GM21529 (cell line): ENCODE measurements around the gene GPR25.

Experiments
- ATAC-seq: cut with Tn5 transposase; IDR thresholded peaks from one replicate; pipeline ENCODE4 v1.9.1; 2021; ENCODE audit not compliant: unreplicated experiment

GPR25 gene

GRCh38 chr1:200894712-200895442, 22.1 kb downstream of the GPR25 start, which contains the start of gene INAVA:
Gene INAVA (plus strand): TSS chr1:200894900. CDS start chr1:200898401, 3,501 bp downstream.
- no peak for ATAC-seq

DNA sequence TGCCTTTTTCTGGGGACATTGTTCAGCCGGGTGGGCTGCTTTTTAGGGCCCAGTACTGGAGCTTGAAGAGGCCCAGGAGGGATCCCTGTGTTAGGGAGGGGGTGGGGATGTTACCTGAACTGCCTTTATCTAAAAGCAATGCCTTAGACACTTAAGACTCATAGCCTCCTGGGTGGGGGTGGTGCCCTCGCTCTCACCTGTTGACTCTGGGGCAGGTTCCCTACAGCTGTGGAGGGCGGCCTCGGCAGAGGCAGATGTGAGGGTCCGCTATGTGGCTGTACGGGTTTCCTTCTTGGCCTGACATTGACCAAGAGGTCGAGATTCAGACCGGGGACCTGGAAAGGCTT, 22.6 kb downstream of the GPR25 start:
- ATAC-seq, result no peak

DNA sequence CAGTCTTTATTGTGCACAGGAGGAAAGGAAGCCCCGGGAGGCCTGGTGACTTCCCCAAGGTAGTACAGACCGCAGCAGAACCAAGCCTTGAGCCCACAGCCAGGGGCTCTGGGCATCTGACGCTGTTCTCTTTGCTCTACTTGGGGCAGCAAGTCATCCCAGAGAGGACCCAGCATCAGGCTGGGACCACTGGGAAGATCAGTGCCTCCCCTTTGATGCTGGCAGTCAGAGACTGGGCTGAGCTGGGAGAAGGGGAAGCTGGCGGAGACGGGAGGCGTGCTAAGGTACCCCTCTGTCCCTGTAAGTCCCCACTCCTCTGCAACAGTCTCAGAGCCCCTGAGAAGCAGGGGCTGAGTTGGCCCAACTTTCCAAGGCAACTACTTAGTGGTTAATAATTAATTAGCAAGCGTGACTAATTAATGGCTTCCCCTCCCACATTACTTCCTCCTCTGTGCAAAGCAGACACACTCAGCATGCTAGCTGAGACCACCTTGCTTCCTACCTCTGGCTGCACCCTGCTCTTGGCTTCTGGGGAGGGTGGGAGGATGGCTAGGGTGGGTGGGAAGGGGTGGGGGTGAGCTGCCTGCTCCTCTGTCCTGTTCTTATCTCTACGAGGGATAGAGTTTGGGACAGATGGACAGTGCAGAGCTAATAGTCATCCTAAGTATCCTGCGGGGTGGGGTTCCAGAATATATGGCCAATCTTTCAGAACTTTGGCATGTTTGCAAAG, 23.2 kb downstream of the GPR25 start:
- ATAC-seq, result peak; percentile 38

DNA sequence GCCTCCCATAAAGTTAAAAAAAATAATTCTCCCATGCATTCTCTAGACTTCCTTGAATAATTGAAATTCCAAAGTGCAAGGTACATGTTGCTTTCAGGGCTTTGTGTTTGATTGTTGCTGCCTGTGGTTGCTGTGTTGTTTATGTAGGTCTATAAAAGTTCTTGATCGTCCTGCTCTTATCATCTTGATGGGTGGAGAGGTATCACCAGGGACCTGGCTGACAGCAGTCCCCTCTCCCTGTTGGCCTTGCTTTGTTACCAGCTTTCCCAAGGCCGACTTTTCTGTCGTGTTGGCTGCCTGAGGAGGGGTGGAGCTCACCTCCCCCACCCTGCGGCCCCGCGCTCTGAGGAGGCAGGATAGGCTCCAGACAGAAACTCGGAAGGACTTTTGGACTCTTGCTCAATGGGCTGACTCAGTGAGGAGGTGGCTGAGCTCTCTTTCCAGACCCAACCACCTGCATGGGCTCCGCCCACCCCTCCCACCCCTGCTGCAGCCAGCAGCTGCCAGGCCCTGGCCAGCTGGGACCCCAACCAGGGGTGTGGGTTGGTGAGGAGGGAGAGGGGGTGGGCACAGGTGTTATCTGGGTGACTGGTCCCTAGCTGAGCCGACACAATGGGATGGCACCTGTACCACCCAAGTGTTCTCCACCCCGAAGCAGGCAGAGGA, 23.9 kb downstream of the GPR25 start:
- ATAC-seq, result no peak

DNA sequence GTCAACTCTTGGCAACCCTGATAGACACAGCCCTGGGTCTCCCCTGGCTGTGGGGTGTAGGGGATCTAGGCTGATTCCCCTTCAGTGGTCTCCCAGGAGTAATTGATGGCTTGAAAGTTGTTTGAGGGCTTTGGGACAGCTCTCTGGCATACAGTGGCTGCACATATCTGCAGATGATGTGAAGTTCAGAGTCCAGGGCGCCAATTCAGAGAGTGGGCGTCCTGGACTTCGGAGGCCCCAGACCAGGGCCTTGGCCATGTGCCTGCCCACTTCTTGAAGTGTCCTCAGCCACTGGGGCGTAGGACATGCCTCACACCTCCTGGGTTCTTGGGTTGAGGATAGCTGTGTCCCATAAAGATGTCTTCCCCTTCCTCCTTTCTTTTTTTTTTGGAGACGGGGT, 24.5 kb downstream of the GPR25 start:
- ATAC-seq, result no peak

DNA sequence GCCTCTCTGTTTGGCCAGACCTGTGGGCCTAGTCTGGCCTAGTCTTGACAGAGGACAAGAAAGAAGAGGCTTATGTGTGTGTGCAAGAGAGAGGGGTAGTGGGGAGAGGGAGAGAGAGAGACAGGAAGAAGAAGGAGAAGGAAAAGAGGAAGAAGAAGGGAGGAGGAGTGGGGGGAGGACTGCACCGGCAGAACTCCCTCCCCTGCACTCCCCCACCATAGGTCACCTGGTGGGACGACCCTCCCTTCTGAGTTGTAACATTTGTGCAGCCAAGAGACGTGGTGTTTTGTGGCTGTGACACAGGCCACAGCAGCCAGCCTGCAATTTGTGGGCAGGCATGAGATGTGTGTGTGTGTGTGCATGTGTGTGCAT, 26.2 kb downstream of the GPR25 start:
- ATAC-seq, result no peak

- no peak for ATAC-seq
Measured at GRCh38 chr1:200899451-200899915, 26.7 kb downstream of the GPR25 start.

GRCh38 chr1:200899954-200900867, 27.4 kb downstream of the GPR25 start:
- ATAC-seq, result no peak

DNA sequence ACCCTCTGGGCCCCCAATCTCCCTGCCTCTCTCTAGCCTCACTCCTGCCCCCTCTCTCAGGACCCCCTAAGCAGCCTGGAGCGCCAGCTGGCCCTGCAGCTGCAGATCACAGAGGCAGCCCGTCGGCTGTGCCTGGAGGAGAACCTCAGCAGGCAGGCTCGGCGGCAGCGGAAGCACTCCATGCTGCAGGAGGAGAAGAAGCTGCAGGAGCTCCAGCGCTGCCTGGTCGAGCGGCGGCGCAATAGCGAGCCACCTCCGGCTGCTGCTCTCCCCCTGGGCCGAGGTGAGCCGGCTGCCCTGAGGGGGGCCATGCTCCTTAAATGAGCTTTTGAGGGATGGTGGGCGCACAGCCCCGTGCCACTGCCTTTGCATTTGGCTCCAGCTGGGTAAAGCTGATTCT, 28.1 kb downstream of the GPR25 start:
- ATAC-seq, result no peak

DNA sequence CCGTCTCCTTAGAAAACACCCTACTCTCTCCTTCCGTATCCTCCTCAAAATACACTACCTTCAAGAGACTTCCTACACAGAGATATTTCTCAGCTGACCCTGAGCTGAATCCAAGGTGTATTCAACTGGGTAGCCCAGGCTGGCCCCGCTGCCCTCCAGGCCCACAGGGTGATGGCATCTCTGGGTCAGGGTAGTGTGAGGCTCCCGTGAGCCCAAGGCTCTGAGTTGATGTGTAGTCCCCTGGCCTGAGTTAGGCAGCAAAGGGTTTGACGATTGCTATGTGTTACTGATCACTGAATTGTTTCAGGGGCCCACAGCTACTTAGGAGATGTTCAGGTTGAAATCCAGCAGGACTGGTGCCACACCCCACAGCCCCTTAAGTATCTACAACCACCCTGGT, 28.6 kb downstream of the GPR25 start:
- ATAC-seq, result no peak

DNA sequence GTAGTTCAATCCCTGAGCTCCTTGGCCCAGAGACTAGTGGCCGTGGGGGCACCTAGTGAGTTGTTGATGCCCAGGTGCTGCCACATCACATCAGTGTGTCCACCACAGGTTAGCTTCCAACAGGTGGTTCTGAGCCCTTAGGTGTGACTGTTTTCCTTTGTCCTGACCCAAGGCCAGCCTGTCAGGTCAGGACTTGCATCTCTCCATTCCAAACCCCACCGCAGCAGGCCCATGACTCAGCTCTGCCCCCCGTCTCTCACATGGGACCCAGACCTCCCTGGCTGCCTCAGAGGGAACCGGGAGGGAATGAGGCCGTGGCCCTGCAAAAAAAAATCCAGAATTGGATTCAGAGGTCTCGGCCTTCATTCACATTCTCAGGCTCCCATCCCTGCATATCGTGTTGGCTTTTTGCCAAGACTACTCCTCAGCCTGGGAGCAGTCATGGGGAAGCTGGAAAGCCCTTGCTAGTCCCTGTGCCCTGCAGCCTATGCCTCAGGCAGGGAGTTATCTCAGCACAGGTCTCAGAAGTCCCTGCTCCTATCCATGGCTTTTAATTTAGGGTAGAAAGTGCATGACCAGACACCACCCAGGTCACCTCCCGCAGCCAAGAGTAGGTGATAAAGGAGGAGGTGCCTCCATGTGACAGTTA, 29.1 kb downstream of the GPR25 start:
- no peak for ATAC-seq

GRCh38 chr1:200903793-200904192, 31.0 kb downstream of the GPR25 start:
- ATAC-seq, result no peak

GRCh38 chr1:200904772-200905171, 32.0 kb downstream of the GPR25 start:
- no peak for ATAC-seq

GRCh38 chr1:200905411-200906052, 32.8 kb downstream of the GPR25 start:
- no peak for ATAC-seq

GRCh38 chr1:200906491-200906890, 33.7 kb downstream of the GPR25 start:
- ATAC-seq, result no peak

GRCh38 chr1:200907611-200908097, 34.9 kb downstream of the GPR25 start:
- peak; percentile 74 for ATAC-seq

DNA sequence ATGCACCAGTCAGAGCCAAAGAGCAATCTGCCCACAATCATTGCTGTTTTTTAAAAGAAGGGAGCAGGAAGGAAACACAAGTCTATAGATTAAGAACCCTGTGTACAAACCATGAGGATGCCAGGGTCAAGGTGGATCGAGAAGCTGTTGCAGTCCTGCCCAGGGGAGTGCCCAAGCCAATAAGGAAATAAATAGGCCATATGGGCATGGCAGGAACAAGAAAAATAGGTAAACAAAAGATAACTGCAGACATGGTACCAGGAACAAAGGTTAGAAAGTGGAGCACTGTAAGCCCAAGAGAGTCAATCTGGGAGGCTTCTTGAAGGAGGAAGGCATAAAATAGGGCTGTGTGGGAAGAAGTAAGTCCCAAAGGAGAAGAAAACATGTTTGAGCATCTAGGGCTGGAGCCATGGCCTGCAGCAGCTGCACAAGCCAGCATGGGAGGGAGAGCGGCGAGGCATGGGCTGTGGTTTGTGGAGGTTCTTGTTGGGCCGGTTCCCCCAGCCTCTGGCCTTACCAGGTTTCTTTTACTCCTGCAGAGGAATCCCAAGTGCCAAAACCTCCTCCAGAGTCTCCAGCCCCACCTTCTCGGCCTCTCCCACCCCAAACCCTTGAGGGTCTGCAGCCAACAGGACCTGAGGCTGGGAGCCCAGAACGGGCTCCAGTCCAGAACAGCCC, 35.5 kb downstream of the GPR25 start:
- ATAC-seq, result no peak

GRCh38 chr1:200909071-200909470, 36.3 kb downstream of the GPR25 start:
- no peak for ATAC-seq

DNA sequence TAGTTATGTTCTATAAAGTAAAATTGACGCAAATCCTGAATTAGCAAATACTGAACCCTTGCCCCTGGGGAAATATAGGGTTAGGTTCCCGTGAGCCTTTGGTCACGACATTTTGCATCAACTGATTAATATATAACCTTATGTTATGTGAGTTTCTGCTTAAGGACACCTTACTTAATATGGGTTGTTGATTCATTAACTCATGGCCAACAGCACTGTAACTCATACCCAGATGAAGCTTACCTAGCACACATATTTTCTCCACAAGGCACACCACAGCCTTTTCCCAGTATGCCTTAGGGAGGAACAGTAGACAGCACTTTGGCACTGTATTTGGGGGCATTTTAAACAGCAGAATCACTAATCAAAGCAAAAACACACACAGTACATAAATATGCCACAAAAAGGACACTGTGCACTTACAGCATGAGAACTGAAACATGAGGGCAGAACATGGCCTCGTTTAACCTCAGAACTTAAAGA, 37.0 kb downstream of the GPR25 start:
- peak; percentile 48 for ATAC-seq
